ENCODE results near the gene RHBDD1. TPM values are rescaled to one million over a fixed set of nuclear protein-coding genes. Genes with fewer than 3 reads are reported as not detected.

Gene RHBDD1
- total and polyA plus RNA-seq, 2 experiments from 2014 or later: 20.1 to 20.9 TPM

GRCh38 chr2:226799976-226800940, 35.6 kb upstream of the RHBDD1 start:
- Histone ChIP-seq H3K4me3 (peak overlapping the region; percentile 35), H3K4me1 (ENCODE audit: insufficient read depth) (peaks cover 29% of the 10 kb centered on the region), H2AFZ (peak overlapping the region; percentile 91), H4K20me1 (ENCODE audit: insufficient read depth, poor library complexity, severe bottlenecking) (peaks cover 14% of the 10 kb centered on the region), H3K4me2 (peak overlapping the region; percentile 83), H3K9me2 (replicated peaks; ENCODE audit: insufficient read depth) (no peaks in the 10 kb centered on the region), H3K9me3 (ENCODE audit: low read depth) (no peaks in the 10 kb centered on the region), H3K36me3 (replicated peaks; ENCODE audit: insufficient read depth, low read depth) (no peaks in the 10 kb centered on the region), H3K27me3 (no peaks in the 10 kb centered on the region), H3K79me2 (peaks cover 43% of the 10 kb centered on the region), H3K27ac (peak overlapping the region; percentile 97)
- TF ChIP-seq CTCF (IDR thresholded peaks at IDR 0.05; ENCODE audit: poor library complexity) (peak; percentile 49), EZH2phosphoT487 (IDR thresholded peaks at IDR 0.05; ENCODE audit: low read depth, severe bottlenecking, unreplicated experiment) (no peak)
- DNase-seq (ENCODE audit: low spot score): peak; percentile 63
- WGBS (ENCODE audit: low lambda C conversion rate, missing lambda C conversion rate): 4% methylated on average over 30 of the region's 39 CpGs

GRCh38 chr2:226800941-226801784, 34.7 kb upstream of the RHBDD1 start:
- H3K79me2 ChIP-seq: peaks cover 33% of the 10 kb centered on the region
- H4K20me1 ChIP-seq (ENCODE audit: insufficient read depth, poor library complexity, severe bottlenecking): peaks cover 6% of the 10 kb centered on the region
- DNase-seq (ENCODE audit: low spot score): peak; percentile 93
- H3K27me3 ChIP-seq: no peaks in the 10 kb centered on the region
- H3K4me1 ChIP-seq (ENCODE audit: insufficient read depth): peaks cover 20% of the 10 kb centered on the region
- H3K9me2 ChIP-seq (replicated peaks; ENCODE audit: insufficient read depth): no peaks in the 10 kb centered on the region
- H3K27ac ChIP-seq: peak overlapping the region; percentile 97
- H3K36me3 ChIP-seq (replicated peaks; ENCODE audit: insufficient read depth, low read depth): no peaks in the 10 kb centered on the region
- peak overlapping the region; percentile 83 for H3K4me2 ChIP-seq
- H3K4me3 ChIP-seq: peak overlapping the region; percentile 3
- TF ChIP-seq CTCF (IDR thresholded peaks at IDR 0.05; ENCODE audit: poor library complexity): no peak
- TF ChIP-seq EZH2 (IDR thresholded peaks at IDR 0.05; ENCODE audit: borderline replicate concordance): no peak
- no peak for TF ChIP-seq EZH2phosphoT487 (IDR thresholded peaks at IDR 0.05; ENCODE audit: low read depth, severe bottlenecking, unreplicated experiment)
- peak overlapping the region; percentile 91 for H2AFZ ChIP-seq
- H3K9me3 ChIP-seq (ENCODE audit: low read depth): no peaks in the 10 kb centered on the region
- 7% methylated on average over 33 of the region's 33 CpGs for WGBS (ENCODE audit: low lambda C conversion rate, missing lambda C conversion rate)

GRCh38 chr2:226802573-226802972, 33.3 kb upstream of the RHBDD1 start:
- Histone ChIP-seq H3K27ac (no peak overlapping the region), H3K27me3 (no peaks in the 10 kb centered on the region)

More at GRCh38 chr2:226802573-226802972, 33.3 kb upstream of the RHBDD1 start:
- H2AFZ ChIP-seq: no peak overlapping the region
- 2% methylated on average over 4 of the region's 4 CpGs for WGBS (ENCODE audit: low lambda C conversion rate, missing lambda C conversion rate)
- no peaks in the 10 kb centered on the region for H3K36me3 ChIP-seq (replicated peaks; ENCODE audit: insufficient read depth, low read depth)
- H3K79me2 ChIP-seq: peaks cover 19% of the 10 kb centered on the region
- peak; percentile 83 for DNase-seq (ENCODE audit: low spot score)
- no peaks in the 10 kb centered on the region for H3K9me3 ChIP-seq (ENCODE audit: low read depth)
- H3K4me1 ChIP-seq (ENCODE audit: insufficient read depth): peaks cover 13% of the 10 kb centered on the region
- TF ChIP-seq CTCF (IDR thresholded peaks at IDR 0.05; ENCODE audit: poor library complexity) (peak; percentile 78), EZH2phosphoT487 (IDR thresholded peaks at IDR 0.05; ENCODE audit: low read depth, severe bottlenecking, unreplicated experiment) (no peak), EZH2 (IDR thresholded peaks at IDR 0.05; ENCODE audit: borderline replicate concordance) (no peak)
- H4K20me1 ChIP-seq (ENCODE audit: insufficient read depth, poor library complexity, severe bottlenecking): peaks cover 2% of the 10 kb centered on the region
- H3K4me3 ChIP-seq: no peak overlapping the region
- H3K4me2 ChIP-seq: no peak overlapping the region
- no peaks in the 10 kb centered on the region for H3K9me2 ChIP-seq (replicated peaks; ENCODE audit: insufficient read depth)

All from hepatocyte (in vitro differentiated cells).